IMR-90 (cell line): ENCODE measurements around the gene PTH1R. TPM values are rescaled to one million over a fixed set of nuclear protein-coding genes. Genes with fewer than 3 reads are reported as not detected.

ENCODE experiments used
- ATAC-seq: fragments of 200-7000 bp; cut with Tn5 transposase; 2 replicates; pipeline ENCODE4 v1.9.1; 2020; ENCODE audit warnings: low read depth, mild to moderate bottlenecking, moderate library complexity
- BruUV-seq: library from RNA; stranded (reverse); fragments of 400-500 nt; replicated peaks from 2 replicates; lab custom pipeline; 2021; lab: Mats Ljungman, UMichigan
- CTCF ChIA-PET: fragments of 300-600 bp; formaldehyde crosslinking; extraction: SDS; loops from one replicate; lab custom pipeline; 2021; ENCODE audit warnings: antibody characterized with exemption; lab: Yijun Ruan, JAX
- POLR2A ChIA-PET: fragments of 300-600 bp; sonication (Branson Sonifier 250); formaldehyde crosslinking; loops from one replicate; lab custom pipeline; 2022; ENCODE audit warnings: antibody characterized with exemption; ENCODE audit not compliant: unreplicated experiment; lab: Charles Lee
- DNase-seq: peaks from one replicate; pipeline ENCODE4 v3.0.0; 2013
- H2AFZ ChIP-seq: replicated peaks from 2 replicates; pipeline ENCODE3; 2013; ENCODE audit warnings: low read length, mild to moderate bottlenecking; ENCODE audit not compliant: poor library complexity
- H2AK5ac ChIP-seq: 2 replicates; pipeline ENCODE4 v1.6.1; 2013; ENCODE audit warnings: low read depth, low read length, inconsistent platforms
- H2AK9ac ChIP-seq: replicated peaks from 2 replicates; pipeline ENCODE3; 2013; ENCODE audit warnings: mild to moderate bottlenecking, low read depth, low read length, moderate library complexity; ENCODE audit not compliant: poor library complexity
- H2BK120ac ChIP-seq: 2 replicates; pipeline ENCODE4 v1.6.1; 2013; ENCODE audit warnings: low read depth, low read length, inconsistent platforms
- H2BK15ac ChIP-seq: 3 replicates; pipeline ENCODE4 v1.6.1; 2013; ENCODE audit warnings: low read depth, low read length, inconsistent platforms
- H2BK20ac ChIP-seq: 2 replicates; pipeline ENCODE4 v1.6.1; 2013; ENCODE audit warnings: low read depth, mild to moderate bottlenecking, inconsistent platforms, low read length, moderate library complexity
- H2BK5ac ChIP-seq: 2 replicates; pipeline ENCODE4 v1.6.1; 2013; ENCODE audit warnings: mild to moderate bottlenecking, low read depth, low read length, inconsistent platforms; ENCODE audit not compliant: poor library complexity, severe bottlenecking
- H3K14ac ChIP-seq: replicated peaks from 2 replicates; pipeline ENCODE4 v1.6.1; 2013; ENCODE audit warnings: low read depth, low read length, inconsistent platforms
- H3K18ac ChIP-seq: 2 replicates; pipeline ENCODE4 v1.6.1; 2013; ENCODE audit warnings: low read depth, low read length, control low read depth
- H3K23ac ChIP-seq: 2 replicates; pipeline ENCODE4 v1.6.1; 2013; ENCODE audit warnings: low read depth, low read length, inconsistent platforms
- H3K27ac ChIP-seq: 2 replicates; pipeline ENCODE4 v1.5.1; 2013; ENCODE audit warnings: mild to moderate bottlenecking, control low read depth, low read length; ENCODE audit not compliant: insufficient read depth
- H3K27me3 ChIP-seq: 2 replicates; pipeline ENCODE4 v1.6.1; 2013; ENCODE audit warnings: low read length; ENCODE audit not compliant: control insufficient read depth, insufficient read depth
- H3K36me3 ChIP-seq: 2 replicates; pipeline ENCODE4 v1.6.1; 2013; ENCODE audit warnings: low read length, mixed read lengths; ENCODE audit not compliant: control insufficient read depth, insufficient read depth
- H3K4ac ChIP-seq: 2 replicates; pipeline ENCODE4 v1.6.1; 2013; ENCODE audit warnings: low read depth, low read length, inconsistent platforms
- H3K4me1 ChIP-seq: 2 replicates; pipeline ENCODE4 v1.6.1; 2013; ENCODE audit warnings: low read length, mixed read lengths; ENCODE audit not compliant: control insufficient read depth, insufficient read depth
- H3K4me2 ChIP-seq: 2 replicates; pipeline ENCODE4 v1.6.1; 2013; ENCODE audit warnings: low read depth, mild to moderate bottlenecking, control low read depth, low read length, moderate library complexity
- H3K4me3 ChIP-seq: 2 replicates; pipeline ENCODE4 v1.5.1; 2013; ENCODE audit warnings: low read depth, mild to moderate bottlenecking, control low read depth, low read length, moderate library complexity; ENCODE audit not compliant: insufficient read depth
- H3K56ac ChIP-seq: 2 replicates; pipeline ENCODE4 v1.6.1; 2013; ENCODE audit warnings: low read length, inconsistent platforms; ENCODE audit not compliant: insufficient read depth; ENCODE audit errors: extremely low read depth
- H3K79me1 ChIP-seq, 2 experiments: 2 replicates each; pipeline ENCODE4 v1.6.1; 2013; ENCODE audit warnings: low read length in 2 of 2, inconsistent platforms in 1 of 2, low read depth in 1 of 2
- H3K9ac ChIP-seq: 2 replicates; pipeline ENCODE4 v1.6.1; 2013; ENCODE audit warnings: low read depth, low read length, control low read depth
- H3K9me1 ChIP-seq: 2 replicates; pipeline ENCODE4 v1.6.1; 2013; ENCODE audit warnings: low read length, inconsistent platforms; ENCODE audit not compliant: insufficient read depth
- H3K9me3 ChIP-seq: 2 replicates; pipeline ENCODE4 v1.6.1; 2013; ENCODE audit warnings: low read length; ENCODE audit not compliant: control insufficient read depth, insufficient read depth
- H4K20me1 ChIP-seq: 2 replicates; pipeline ENCODE4 v1.6.1; 2013; ENCODE audit warnings: low read length, inconsistent platforms; ENCODE audit not compliant: insufficient read depth
- H4K5ac ChIP-seq: 2 replicates; pipeline ENCODE4 v1.6.1; 2013; ENCODE audit warnings: mild to moderate bottlenecking, low read depth, low read length, control low read depth
- H4K8ac ChIP-seq, 2 experiments: 2 replicates each; pipeline ENCODE4 v1.6.1; 2013; ENCODE audit warnings: low read depth in 2 of 2, low read length in 2 of 2, control low read depth in 1 of 2, inconsistent platforms in 1 of 2
- H4K91ac ChIP-seq: 2 replicates; pipeline ENCODE4 v1.6.1; 2013; ENCODE audit warnings: low read depth, low read length, inconsistent platforms; ENCODE audit not compliant: insufficient read depth
- BHLHE40 ChIP-seq: fragments of 150-350 bp; IDR thresholded peaks from 2 replicates; pipeline ENCODE4 v1.6.1; 2016; ENCODE audit warnings: mild to moderate bottlenecking, low read depth, low read length
- CEBPB ChIP-seq: IDR thresholded peaks from 2 replicates; pipeline ENCODE4 v1.6.1; 2012; ENCODE audit warnings: low read depth, low read length, improper control_type of control experiment
- CHD1 ChIP-seq: IDR thresholded peaks from 2 replicates; pipeline ENCODE4 v1.6.1; 2012; ENCODE audit warnings: low read depth, low read length, improper control_type of control experiment
- CTCF ChIP-seq: conservative IDR thresholded peaks from 2 replicates; pipeline ENCODE4 v1.5.1; 2012; ENCODE audit warnings: mild to moderate bottlenecking, low read depth, low read length, improper control_type of control experiment
- FOS ChIP-seq: fragments of 150-350 bp; IDR thresholded peaks from 2 replicates; pipeline ENCODE4 v1.6.1; 2016; ENCODE audit warnings: low read depth, low read length
- MAFK ChIP-seq: IDR thresholded peaks from 2 replicates; pipeline ENCODE4 v1.6.1; 2012; ENCODE audit warnings: low read depth, low read length, improper control_type of control experiment
- MAZ ChIP-seq: IDR thresholded peaks from 2 replicates; pipeline ENCODE4 v1.6.1; 2012; ENCODE audit warnings: low read depth, mild to moderate bottlenecking, low read length, improper control_type of control experiment, moderate library complexity, borderline replicate concordance
- NFE2L2 ChIP-seq: fragments of 150-350 bp; IDR thresholded peaks from 2 replicates; pipeline ENCODE4 v1.6.1; 2016; ENCODE audit warnings: low read depth, mild to moderate bottlenecking, low read length
- POLR2A ChIP-seq: IDR thresholded peaks from 2 replicates; pipeline ENCODE4 v1.6.1; 2012; ENCODE audit warnings: mild to moderate bottlenecking, low read depth, low read length
- RAD21 ChIP-seq: IDR thresholded peaks from 2 replicates; pipeline ENCODE4 v1.6.1; 2012; ENCODE audit warnings: low read length, improper control_type of control experiment
- RCOR1 ChIP-seq: IDR thresholded peaks from 2 replicates; pipeline ENCODE4 v1.6.1; 2012; ENCODE audit warnings: mild to moderate bottlenecking, low read length, improper control_type of control experiment; ENCODE audit not compliant: insufficient replicate concordance
- RFX5 ChIP-seq: IDR thresholded peaks from 2 replicates; pipeline ENCODE4 v1.8.0; 2012; ENCODE audit warnings: low read depth, mild to moderate bottlenecking, low read length, moderate library complexity
- WGBS, 2 experiments: methylation state at CpG; one replicate each; pipeline versions ENCODE4 v1.1.5 to v1.1.7; 2013; ENCODE audit warnings: missing lambda C conversion rate in 2 of 2; ENCODE audit not compliant: insufficient read length in 1 of 2; ENCODE audit errors: extremely low coverage in 2 of 2; 5-methylcytosine and 5-hydroxymethylcytosine counted together
- dilution Hi-C: fragments of 300-500 bp; cut with HindIII; formaldehyde crosslinking; loops from one replicate; pipeline ENCODE4 v1.14.3; 2018; ENCODE audit warnings: low sequenced_read_pairs; ENCODE audit not compliant: unreplicated experiment
- in situ Hi-C: fragments of 300-500 bp; cut with MboI; formaldehyde crosslinking; loops from 3 replicates; pipeline ENCODE4 v1.14.3; 2019; ENCODE audit warnings: low sequenced_read_pairs, inconsistent platforms, mixed read lengths
- intact Hi-C: fragments of 100-400 bp; cut with micrococcal nuclease; formaldehyde crosslinking; loops from 2 replicates; pipeline ENCODE4 v1.10.0; 2022
- polyA plus RNA-seq, 3 experiments: library from polyadenylated mRNA; depleted of rRNA; stranded (reverse); fragments of >200 nt; gene quantifications; 2 replicates each; pipeline ENCODE4 v1.2.3, GENCODE V29; 2012; ENCODE audit warnings: low replicate concordance in 1 of 3
- total RNA-seq: library from RNA; depleted of rRNA; stranded (reverse); fragments of >200 nt; gene quantifications from 2 replicates; pipeline ENCODE4 v1.2.3, GENCODE V29; 2012

The PTH1R gene
- total and polyA plus RNA-seq, 2 of the 4 experiments (the other 2 are of a cell fraction), result 0.15 to 0.18 TPM

GRCh38 chr3:46859001-46859710 is 18.4 kb upstream of the PTH1R start:
- no peaks in the 10 kb centered on the region for H4K20me1 ChIP-seq
- H2BK20ac ChIP-seq, result no peak overlapping the region
- TF ChIP-seq CTCF (no peak), RCOR1 (no peak), BHLHE40 (no peak), NFE2L2 (no peak), CEBPB (no peak), CHD1 (no peak), RAD21 (no peak), POLR2A (no peak), MAZ (no peak), FOS (no peak), RFX5 (no peak), MAFK (no peak)
- H3K27me3 ChIP-seq, result peaks cover 49% of the 10 kb centered on the region
- CTCF ChIA-PET, result no interaction called here
- no peaks in the 10 kb centered on the region for H3K9me3 ChIP-seq
- WGBS, 2 experiments, result 87% methylated on average over 6 of the region's 11 CpGs; no CpG with 5 or more reads in 1 of the 2 experiments
- H4K91ac ChIP-seq, result no peak overlapping the region
- H3K14ac ChIP-seq, result no peak overlapping the region
- no peak overlapping the region for H2BK15ac ChIP-seq
- DNase-seq (no peak), ATAC-seq (no peak)
- H2AK9ac ChIP-seq, result no peak overlapping the region
- H3K36me3 ChIP-seq, result no peaks in the 10 kb centered on the region
- BruUV-seq, result no TSS peak
- no peak overlapping the region for H3K18ac ChIP-seq
- no peak overlapping the region for H3K4me3 ChIP-seq
- no peak overlapping the region for H4K5ac ChIP-seq
- no peak overlapping the region for H3K56ac ChIP-seq
- H2AK5ac ChIP-seq, result no peak overlapping the region
- no peak overlapping the region for H3K4ac ChIP-seq
- in situ Hi-C loops (no loop called here), intact Hi-C loops (no loop called here), dilution Hi-C loops (no loop called here)
- H3K9ac ChIP-seq, result no peak overlapping the region
- H3K4me1 ChIP-seq, result no peaks in the 10 kb centered on the region
- no peaks in the 10 kb centered on the region for H3K79me1 ChIP-seq
- no peak overlapping the region for H2BK120ac ChIP-seq
- H3K4me2 ChIP-seq, result no peak overlapping the region
- POLR2A ChIA-PET, result no interaction called here
- H4K8ac ChIP-seq, result no peak overlapping the region
- H3K27ac ChIP-seq, result no peak overlapping the region
- H2AFZ ChIP-seq, result no peak overlapping the region
- no peak overlapping the region for H2BK5ac ChIP-seq
- H3K23ac ChIP-seq, result no peak overlapping the region
- no peaks in the 10 kb centered on the region; the same call in 1 of the 2 replicates for H3K9me1 ChIP-seq
